ENCODE measurements around the gene NUCB2. TPM values are rescaled to one million over a fixed set of nuclear protein-coding genes. Genes with fewer than 3 reads are reported as not detected.

NUCB2 gene
- total and polyA plus RNA-seq, 2 donors (not counting 1 experiment from before 2014, with no cell fraction given), result 164 to 176 TPM

- Histone ChIP-seq H3K9ac (ENCODE audit: insufficient read depth, low read length) (no peak overlapping the region), H3K79me2 (ENCODE audit: control insufficient read depth, insufficient read depth, low read length) (no peaks in the 10 kb centered on the region), H3K9me3 (ENCODE audit: control insufficient read depth, insufficient read depth, low read depth, low read length) (peaks cover 5% of the 10 kb centered on the region), H3K4me2 (ENCODE audit: extremely low read depth, insufficient read depth, low read length) (no peak overlapping the region), H3K4me1 (ENCODE audit: control insufficient read depth, extremely low read depth, insufficient read depth, low read length) (no peaks in the 10 kb centered on the region), H2AFZ (ENCODE audit: low read length) (no peak overlapping the region), H3K4me3 (replicated peaks in 1 of 4; ENCODE audit: control extremely low read depth in 1 of 4, insufficient read depth in 1 of 4, low read depth in 3 of 4, low read length in 4 of 4) (no peak overlapping the region), H3K36me3 (ENCODE audit: control insufficient read depth, insufficient read depth, low read length) (no peaks in the 10 kb centered on the region), H3K27ac (ENCODE audit: insufficient read depth, low read length) (no peak overlapping the region), H4K20me1 (ENCODE audit: control insufficient read depth, extremely low read depth, insufficient read depth, low read length) (no peaks in the 10 kb centered on the region), H3K27me3 (ENCODE audit: control insufficient read depth, insufficient read depth, low read length) (no peaks in the 10 kb centered on the region)
- TF ChIP-seq, protein P1, sequence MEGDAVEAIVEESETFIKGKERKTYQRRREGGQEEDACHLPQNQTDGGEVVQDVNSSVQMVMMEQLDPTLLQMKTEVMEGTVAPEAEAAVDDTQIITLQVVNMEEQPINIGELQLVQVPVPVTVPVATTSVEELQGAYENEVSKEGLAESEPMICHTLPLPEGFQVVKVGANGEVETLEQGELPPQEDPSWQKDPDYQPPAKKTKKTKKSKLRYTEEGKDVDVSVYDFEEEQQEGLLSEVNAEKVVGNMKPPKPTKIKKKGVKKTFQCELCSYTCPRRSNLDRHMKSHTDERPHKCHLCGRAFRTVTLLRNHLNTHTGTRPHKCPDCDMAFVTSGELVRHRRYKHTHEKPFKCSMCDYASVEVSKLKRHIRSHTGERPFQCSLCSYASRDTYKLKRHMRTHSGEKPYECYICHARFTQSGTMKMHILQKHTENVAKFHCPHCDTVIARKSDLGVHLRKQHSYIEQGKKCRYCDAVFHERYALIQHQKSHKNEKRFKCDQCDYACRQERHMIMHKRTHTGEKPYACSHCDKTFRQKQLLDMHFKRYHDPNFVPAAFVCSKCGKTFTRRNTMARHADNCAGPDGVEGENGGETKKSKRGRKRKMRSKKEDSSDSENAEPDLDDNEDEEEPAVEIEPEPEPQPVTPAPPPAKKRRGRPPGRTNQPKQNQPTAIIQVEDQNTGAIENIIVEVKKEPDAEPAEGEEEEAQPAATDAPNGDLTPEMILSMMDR (conservative IDR thresholded peaks at IDR 0.05 in 1 of 2, IDR thresholded peaks at IDR 0.05 in 1 of 2; ENCODE audit: low read depth in 1 of 2, low read length in 2 of 2), result no peak
- TF ChIP-seq EZH2 (IDR thresholded peaks at IDR 0.05; ENCODE audit: low read length, missing control alignments), result no peak
- DNase-seq (ENCODE audit: low read depth in 2 of 2), result no peak
Measured at GRCh38 chr11:17366495-17366894, 90.0 kb downstream of the NUCB2 start.

GRCh38 chr11:17368551-17368950 is 92.0 kb downstream of the NUCB2 start:
- H3K4me1 ChIP-seq (ENCODE audit: control insufficient read depth, extremely low read depth, insufficient read depth, low read length), result no peaks in the 10 kb centered on the region
- H3K9me3 ChIP-seq (ENCODE audit: control insufficient read depth, insufficient read depth, low read depth, low read length), result peaks cover 9% of the 10 kb centered on the region
- H3K9ac ChIP-seq (ENCODE audit: insufficient read depth, low read length), result no peak overlapping the region
- no peaks in the 10 kb centered on the region for H3K79me2 ChIP-seq (ENCODE audit: control insufficient read depth, insufficient read depth, low read length)
- no peak for DNase-seq (ENCODE audit: low read depth in 2 of 2)
- H3K27me3 ChIP-seq (ENCODE audit: control insufficient read depth, insufficient read depth, low read length), result no peaks in the 10 kb centered on the region
- no peaks in the 10 kb centered on the region for H4K20me1 ChIP-seq (ENCODE audit: control insufficient read depth, extremely low read depth, insufficient read depth, low read length)
- H3K27ac ChIP-seq (ENCODE audit: insufficient read depth, low read length), result no peak overlapping the region
- H3K4me3 ChIP-seq (replicated peaks in 1 of 4; ENCODE audit: control extremely low read depth in 1 of 4, insufficient read depth in 1 of 4, low read depth in 3 of 4, low read length in 4 of 4), result no peak overlapping the region
- H3K36me3 ChIP-seq (ENCODE audit: control insufficient read depth, insufficient read depth, low read length), result no peaks in the 10 kb centered on the region
- no peak overlapping the region for H2AFZ ChIP-seq (ENCODE audit: low read length)
- no peak overlapping the region for H3K4me2 ChIP-seq (ENCODE audit: extremely low read depth, insufficient read depth, low read length)
- TF ChIP-seq, protein P1 (conservative IDR thresholded peaks at IDR 0.05 in 1 of 2, IDR thresholded peaks at IDR 0.05 in 1 of 2; ENCODE audit: low read depth in 1 of 2, low read length in 2 of 2), result no peak
- TF ChIP-seq EZH2 (IDR thresholded peaks at IDR 0.05; ENCODE audit: low read length, missing control alignments), result no peak

DNA sequence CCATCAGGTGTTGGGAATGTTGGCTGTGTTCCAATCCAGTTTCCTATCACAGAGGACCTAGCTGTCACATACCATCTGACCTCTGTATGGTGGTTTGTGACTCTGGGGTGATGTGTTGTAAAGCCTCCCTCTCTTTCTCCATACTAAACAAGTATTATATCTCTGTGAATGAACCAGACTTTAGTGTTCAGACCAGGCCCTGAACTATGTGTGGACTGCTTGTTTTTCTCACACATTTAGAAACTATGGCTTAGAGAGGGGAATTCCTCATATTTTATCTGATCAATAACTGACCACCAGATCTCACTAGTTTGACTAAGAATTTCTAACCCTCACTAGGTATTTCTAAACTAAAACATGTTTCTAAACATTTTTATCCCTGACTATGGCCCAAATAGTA is 92.6 kb downstream of the NUCB2 start:
- TF ChIP-seq, protein P1 (conservative IDR thresholded peaks at IDR 0.05 in 1 of 2, IDR thresholded peaks at IDR 0.05 in 1 of 2; ENCODE audit: low read depth in 1 of 2, low read length in 2 of 2), result no peak
- no peak for TF ChIP-seq EZH2 (IDR thresholded peaks at IDR 0.05; ENCODE audit: low read length, missing control alignments)
- H3K27ac ChIP-seq (ENCODE audit: insufficient read depth, low read length), result no peak overlapping the region
- H3K27me3 ChIP-seq (ENCODE audit: control insufficient read depth, insufficient read depth, low read length), result no peaks in the 10 kb centered on the region
- H3K4me1 ChIP-seq (ENCODE audit: control insufficient read depth, extremely low read depth, insufficient read depth, low read length), result no peaks in the 10 kb centered on the region
- peaks cover 9% of the 10 kb centered on the region for H3K9me3 ChIP-seq (ENCODE audit: control insufficient read depth, insufficient read depth, low read depth, low read length)
- H4K20me1 ChIP-seq (ENCODE audit: control insufficient read depth, extremely low read depth, insufficient read depth, low read length), result no peaks in the 10 kb centered on the region
- DNase-seq (ENCODE audit: low read depth in 2 of 2), result no peak
- no peak overlapping the region for H3K4me3 ChIP-seq (replicated peaks in 1 of 4; ENCODE audit: control extremely low read depth in 1 of 4, insufficient read depth in 1 of 4, low read depth in 3 of 4, low read length in 4 of 4)
- no peak overlapping the region for H3K9ac ChIP-seq (ENCODE audit: insufficient read depth, low read length)
- H3K36me3 ChIP-seq (ENCODE audit: control insufficient read depth, insufficient read depth, low read length), result no peaks in the 10 kb centered on the region
- H2AFZ ChIP-seq (ENCODE audit: low read length), result no peak overlapping the region
- no peak overlapping the region for H3K4me2 ChIP-seq (ENCODE audit: extremely low read depth, insufficient read depth, low read length)
- no peaks in the 10 kb centered on the region for H3K79me2 ChIP-seq (ENCODE audit: control insufficient read depth, insufficient read depth, low read length)
